ENCODE measurements around the gene BTBD2.
A peak's percentile ranks its signal among the peaks of the same experiment; 100 is the strongest.

BTBD2 gene

GRCh38 chr19:2015608-2015950 lies at the start of gene BTBD2:
BTBD2 (minus strand) TSS chr19:2015714; CDS start chr19:2015703, 11 bp downstream.
- DNase-seq (ENCODE audit: low read depth, low spot score), result no peak

- DNase-seq (ENCODE audit: low read depth, low spot score), result no peak
Observed at GRCh38 chr19:2064788-2065524, 49.4 kb upstream of the BTBD2 start.

- no peak for DNase-seq (ENCODE audit: low read depth, low spot score)
Observed at GRCh38 chr19:2064395-2064787, 48.9 kb upstream of the BTBD2 start.

GRCh38 chr19:2063824-2064223 lies 48.3 kb upstream of the BTBD2 start:
- DNase-seq (ENCODE audit: low read depth, low spot score), result no peak

GRCh38 chr19:2062770-2063169 lies 47.3 kb upstream of the BTBD2 start:
- DNase-seq (ENCODE audit: low read depth, low spot score), result no peak

- DNase-seq (ENCODE audit: low read depth, low spot score), result no peak
Observed at GRCh38 chr19:2062389-2062729, 46.8 kb upstream of the BTBD2 start.

GRCh38 chr19:2061495-2062388 lies 46.2 kb upstream of the BTBD2 start:
- DNase-seq (ENCODE audit: low read depth, low spot score), result peak; percentile 99

GRCh38 chr19:2060884-2061494 lies 45.5 kb upstream of the BTBD2 start:
- DNase-seq (ENCODE audit: low read depth, low spot score), result no peak

- DNase-seq (ENCODE audit: low read depth, low spot score), result peak; percentile 52
Observed at GRCh38 chr19:2059422-2060201, 44.1 kb upstream of the BTBD2 start.

- DNase-seq (ENCODE audit: low read depth, low spot score), result no peak
Observed at GRCh38 chr19:2058570-2059421, 43.3 kb upstream of the BTBD2 start.

GRCh38 chr19:2057484-2058469 lies 42.3 kb upstream of the BTBD2 start:
- DNase-seq (ENCODE audit: low read depth, low spot score), result no peak

GRCh38 chr19:2056837-2057192 lies 41.3 kb upstream of the BTBD2 start:
- DNase-seq (ENCODE audit: low read depth, low spot score), result no peak

- DNase-seq (ENCODE audit: low read depth, low spot score), result no peak
Observed at GRCh38 chr19:2055931-2056836, 40.7 kb upstream of the BTBD2 start.

- no peak for DNase-seq (ENCODE audit: low read depth, low spot score)
Observed at GRCh38 chr19:2054763-2055162, 39.2 kb upstream of the BTBD2 start.

- no peak for DNase-seq (ENCODE audit: low read depth, low spot score)
Observed at GRCh38 chr19:2053601-2054389, 38.3 kb upstream of the BTBD2 start.

GRCh38 chr19:2051773-2052704 lies 36.5 kb upstream of the BTBD2 start:
- DNase-seq (ENCODE audit: low read depth, low spot score), result no peak
